ENCODE data around the gene CARHSP1.
"Not testable (repeated sequence)": the region's sequence is repeated elsewhere in the genome, so short reads cannot be mapped to it uniquely, and the experiment has no call there.

Gene CARHSP1

GRCh38 chr16:8892101-8892575 is 23.3 kb upstream of the CARHSP1 start:
- peak in 1 of 5 donors; percentile 17 for DNase-seq

GRCh38 chr16:8890549-8890921 is 21.7 kb upstream of the CARHSP1 start:
- DNase-seq: no peak

GRCh38 chr16:8889893-8890548 is 21.2 kb upstream of the CARHSP1 start:
- DNase-seq: no peak

- no peak for DNase-seq
Observed at GRCh38 chr16:8888951-8889892, 20.4 kb upstream of the CARHSP1 start.

- no peak for DNase-seq
Observed at GRCh38 chr16:8887952-8888560, 19.2 kb upstream of the CARHSP1 start.

GRCh38 chr16:8887431-8887765 is 18.6 kb upstream of the CARHSP1 start:
- DNase-seq: no peak

- DNase-seq: no peak
Observed at GRCh38 chr16:8886593-8887430, 18.0 kb upstream of the CARHSP1 start.

GRCh38 chr16:8885674-8886592 is 17.1 kb upstream of the CARHSP1 start:
- no peak for DNase-seq

GRCh38 chr16:8882725-8883377 is 14.0 kb upstream of the CARHSP1 start:
- no peak for DNase-seq

- DNase-seq: no peak
Observed at GRCh38 chr16:8882041-8882617, 13.3 kb upstream of the CARHSP1 start, which contains the start of gene LITAFD. LITAFD (plus strand) TSS chr16:8882351; CDS start chr16:8884356, 2,005 bp downstream.

- no peak for DNase-seq
Observed at GRCh38 chr16:8880839-8881510, 12.2 kb upstream of the CARHSP1 start.

- no peak for DNase-seq
Observed at GRCh38 chr16:8878523-8878911, 9.7 kb upstream of the CARHSP1 start.

GRCh38 chr16:8877894-8878522 is 9.2 kb upstream of the CARHSP1 start:
- DNase-seq: no peak

GRCh38 chr16:8875317-8875716 is 6.5 kb upstream of the CARHSP1 start:
- not testable (repeated sequence) for DNase-seq

GRCh38 chr16:8874388-8874787 is 5.6 kb upstream of the CARHSP1 start:
- no peak for DNase-seq

GRCh38 chr16:8873866-8874195 is 5.0 kb upstream of the CARHSP1 start:
- not testable (repeated sequence) for DNase-seq

- DNase-seq: no peak
Observed at GRCh38 chr16:8872967-8873865, 4.4 kb upstream of the CARHSP1 start.

- no peak for DNase-seq
Observed at GRCh38 chr16:8872071-8872470, 3.3 kb upstream of the CARHSP1 start.

- DNase-seq: not testable (repeated sequence)
Observed at GRCh38 chr16:8869988-8870241, 1.1 kb upstream of the CARHSP1 start.

All from T-helper 1 cell (primary cell).